GM12865 (cell line): Measurements from ENCODE around the gene SOX13.
"Not testable (repeated sequence)": the region's sequence is repeated elsewhere in the genome, so short reads cannot be mapped to it uniquely, and the experiment has no call there.

ENCODE experiments used
- DNase-seq: peaks from one replicate; pipeline ENCODE4 v3.0.0; 2010; ENCODE audit warnings: low read depth
- H3K4me3 ChIP-seq: 2 replicates; pipeline ENCODE4 v1.5.1; 2011; ENCODE audit warnings: mild to moderate bottlenecking, low read depth, low read length, control low read depth
- CTCF ChIP-seq: IDR thresholded peaks from 2 replicates; pipeline ENCODE4 v1.5.1; 2011; ENCODE audit warnings: low read length, control low read depth, low read depth, inconsistent platforms; ENCODE audit not compliant: insufficient read depth; ENCODE audit errors: missing control alignments

The SOX13 gene

GRCh38 chr1:204044448-204044847, 28.5 kb upstream of the SOX13 start:
- TF ChIP-seq CTCF, result no peak
- H3K4me3 ChIP-seq, result no peak overlapping the region
- no peak for DNase-seq

GRCh38 chr1:204045430-204045829, 27.5 kb upstream of the SOX13 start:
- no peak for TF ChIP-seq CTCF
- DNase-seq, result no peak
- no peak overlapping the region for H3K4me3 ChIP-seq

GRCh38 chr1:204046346-204046745, 26.6 kb upstream of the SOX13 start:
- no peak overlapping the region for H3K4me3 ChIP-seq
- TF ChIP-seq CTCF, result no peak
- no peak for DNase-seq

- not testable (repeated sequence) for H3K4me3 ChIP-seq
Measured at GRCh38 chr1:204048796-204049195, 24.1 kb upstream of the SOX13 start.

GRCh38 chr1:204051258-204051657, 21.7 kb upstream of the SOX13 start:
- DNase-seq, result no peak
- no peak overlapping the region for H3K4me3 ChIP-seq
- no peak for TF ChIP-seq CTCF

More at GRCh38 chr1:204048796-204049195, 24.1 kb upstream of the SOX13 start:
- DNase-seq, result not testable (repeated sequence)

GRCh38 chr1:204051718-204052117, 21.2 kb upstream of the SOX13 start:
- no peak overlapping the region for H3K4me3 ChIP-seq
- DNase-seq, result no peak
- TF ChIP-seq CTCF, result no peak

- H3K4me3 ChIP-seq, result no peak overlapping the region
- no peak for DNase-seq
- no peak for TF ChIP-seq CTCF
Measured at GRCh38 chr1:204053893-204054292, 19.0 kb upstream of the SOX13 start.
